ENCODE data around the gene NYAP1. TPM values are rescaled to one million over a fixed set of nuclear protein-coding genes. Genes with fewer than 3 reads are reported as not detected.

NYAP1 gene
- total RNA-seq, 1 donor from 2014 or later, result 2.5 TPM

GRCh38 chr7:100488333-100489095 lies 4.8 kb downstream of the NYAP1 start:
- peaks cover 2% of the 10 kb centered on the region for H3K4me1 ChIP-seq (ENCODE audit: insufficient read depth, low read length)
- no peak overlapping the region for H3K27ac ChIP-seq (ENCODE audit: low read depth, low read length)
- no peak overlapping the region for H3K9ac ChIP-seq (ENCODE audit: low read length)
- DNase-seq (ENCODE audit: low read depth), result no peak
- H3K9me3 ChIP-seq (ENCODE audit: insufficient read depth, low read depth, low read length), result no peaks in the 10 kb centered on the region
- H3K79me2 ChIP-seq (ENCODE audit: insufficient read depth, low read length), result no peaks in the 10 kb centered on the region
- peaks cover 2% of the 10 kb centered on the region for H3K27me3 ChIP-seq (ENCODE audit: insufficient read depth, low read length)
- no peak for FAIRE-seq
- no peak overlapping the region for H3K27ac Mint-ChIP-seq (ENCODE audit: unreplicated experiment)
- H3K36me3 Mint-ChIP-seq (ENCODE audit: low read depth, unreplicated experiment), result peaks cover 8% of the 10 kb centered on the region
- no peak overlapping the region for H2AFZ ChIP-seq (ENCODE audit: low read depth, low read length)
- H3K9me3 Mint-ChIP-seq (ENCODE audit: unreplicated experiment), result no peaks in the 10 kb centered on the region
- peaks cover 14% of the 10 kb centered on the region for H3K27me3 Mint-ChIP-seq (ENCODE audit: low read depth, unreplicated experiment)
- no peaks in the 10 kb centered on the region for H3K36me3 ChIP-seq (ENCODE audit: insufficient read depth, low read length)
- H3K4me2 ChIP-seq (ENCODE audit: low read length), result no peak overlapping the region
- H3K4me3 ChIP-seq (ENCODE audit: insufficient read depth, low read depth, low read length), result no peak overlapping the region
- no peaks in the 10 kb centered on the region for H4K20me1 ChIP-seq (ENCODE audit: insufficient read depth, low read length)
- no peak overlapping the region for H3K4me3 Mint-ChIP-seq (ENCODE audit: unreplicated experiment)
- TF ChIP-seq CTCF (IDR thresholded peaks at IDR 0.05; ENCODE audit: insufficient read depth, low read depth, low read length) (no peak), EZH2 (IDR thresholded peaks at IDR 0.05; ENCODE audit: insufficient read depth, low read length) (no peak)
- peaks cover 8% of the 10 kb centered on the region for H3K4me1 Mint-ChIP-seq (ENCODE audit: low read depth, unreplicated experiment)

GRCh38 chr7:100489121-100489520 lies 5.4 kb downstream of the NYAP1 start:
- Histone ChIP-seq H3K27ac (ENCODE audit: low read depth, low read length) (no peak overlapping the region), H4K20me1 (ENCODE audit: insufficient read depth, low read length) (no peaks in the 10 kb centered on the region), H3K27me3 (ENCODE audit: insufficient read depth, low read length) (peaks cover 2% of the 10 kb centered on the region), H3K4me3 (ENCODE audit: insufficient read depth, low read depth, low read length) (no peak overlapping the region), H3K9me3 (ENCODE audit: insufficient read depth, low read depth, low read length) (no peaks in the 10 kb centered on the region), H3K4me1 (ENCODE audit: insufficient read depth, low read length) (no peaks in the 10 kb centered on the region), H3K4me2 (ENCODE audit: low read length) (no peak overlapping the region), H2AFZ (ENCODE audit: low read depth, low read length) (no peak overlapping the region), H3K36me3 (ENCODE audit: insufficient read depth, low read length) (no peaks in the 10 kb centered on the region), H3K9ac (ENCODE audit: low read length) (no peak overlapping the region), H3K79me2 (ENCODE audit: insufficient read depth, low read length) (no peaks in the 10 kb centered on the region)
- H3K27ac Mint-ChIP-seq (ENCODE audit: unreplicated experiment), result no peak overlapping the region
- H3K36me3 Mint-ChIP-seq (ENCODE audit: low read depth, unreplicated experiment), result peaks cover 8% of the 10 kb centered on the region
- peaks cover 8% of the 10 kb centered on the region for H3K4me1 Mint-ChIP-seq (ENCODE audit: low read depth, unreplicated experiment)
- peaks cover 14% of the 10 kb centered on the region for H3K27me3 Mint-ChIP-seq (ENCODE audit: low read depth, unreplicated experiment)
- no peaks in the 10 kb centered on the region for H3K9me3 Mint-ChIP-seq (ENCODE audit: unreplicated experiment)
- no peak for DNase-seq (ENCODE audit: low read depth)
- no peak for FAIRE-seq
- TF ChIP-seq EZH2 (IDR thresholded peaks at IDR 0.05; ENCODE audit: insufficient read depth, low read length), result no peak
- TF ChIP-seq CTCF (IDR thresholded peaks at IDR 0.05; ENCODE audit: insufficient read depth, low read depth, low read length), result no peak
- H3K4me3 Mint-ChIP-seq (ENCODE audit: unreplicated experiment), result no peak overlapping the region

GRCh38 chr7:100489824-100490223 lies 6.1 kb downstream of the NYAP1 start:
- Histone ChIP-seq H3K79me2 (ENCODE audit: insufficient read depth, low read length) (no peaks in the 10 kb centered on the region), H3K27me3 (ENCODE audit: insufficient read depth, low read length) (peaks cover 2% of the 10 kb centered on the region), H4K20me1 (ENCODE audit: insufficient read depth, low read length) (no peaks in the 10 kb centered on the region), H3K9me3 (ENCODE audit: insufficient read depth, low read depth, low read length) (no peaks in the 10 kb centered on the region), H3K9ac (ENCODE audit: low read length) (no peak overlapping the region), H3K4me1 (ENCODE audit: insufficient read depth, low read length) (no peaks in the 10 kb centered on the region), H2AFZ (ENCODE audit: low read depth, low read length) (no peak overlapping the region), H3K4me2 (ENCODE audit: low read length) (no peak overlapping the region), H3K4me3 (ENCODE audit: insufficient read depth, low read depth, low read length) (no peak overlapping the region), H3K36me3 (ENCODE audit: insufficient read depth, low read length) (no peaks in the 10 kb centered on the region), H3K27ac (ENCODE audit: low read depth, low read length) (no peak overlapping the region)
- Mint-ChIP-seq H3K36me3 (ENCODE audit: low read depth, unreplicated experiment) (peaks cover 9% of the 10 kb centered on the region), H3K9me3 (ENCODE audit: unreplicated experiment) (no peaks in the 10 kb centered on the region), H3K4me1 (ENCODE audit: low read depth, unreplicated experiment) (peaks cover 4% of the 10 kb centered on the region), H3K27ac (ENCODE audit: unreplicated experiment) (peak overlapping the region; percentile 3), H3K27me3 (ENCODE audit: low read depth, unreplicated experiment) (peaks cover 14% of the 10 kb centered on the region), H3K4me3 (ENCODE audit: unreplicated experiment) (no peak overlapping the region)
- DNase-seq (ENCODE audit: low read depth), result peak; percentile 83
- FAIRE-seq, result no peak
- TF ChIP-seq CTCF (IDR thresholded peaks at IDR 0.05; ENCODE audit: insufficient read depth, low read depth, low read length) (no peak), EZH2 (IDR thresholded peaks at IDR 0.05; ENCODE audit: insufficient read depth, low read length) (no peak)
